Fibroblast of mammary gland (primary cell): ENCODE measurements around the gene B4GALT5.

Experiments
- DNase-seq: peaks from one replicate; pipeline ENCODE4 v3.0.0-alpha.2; 2010; ENCODE audit warnings: low read depth
- H3K4me3 ChIP-seq: 2 replicates; pipeline ENCODE4 v1.5.1; 2011; ENCODE audit warnings: low read depth, mild to moderate bottlenecking, low read length, moderate library complexity; ENCODE audit not compliant: control insufficient read depth
- CTCF ChIP-seq: conservative IDR thresholded peaks from 2 replicates; pipeline ENCODE4 v1.5.1; 2011; ENCODE audit warnings: low read depth, low read length, inconsistent platforms; ENCODE audit not compliant: control insufficient read depth, insufficient read depth

The B4GALT5 gene

GRCh38 chr20:49694450-49695071 is 19.1 kb downstream of the B4GALT5 start:
- no peak for DNase-seq
- no peak overlapping the region for H3K4me3 ChIP-seq
- TF ChIP-seq CTCF = no peak

GRCh38 chr20:49693435-49694171 is 20.1 kb downstream of the B4GALT5 start:
- no peak for DNase-seq
- H3K4me3 ChIP-seq = no peak overlapping the region
- no peak for TF ChIP-seq CTCF

- no peak overlapping the region for H3K4me3 ChIP-seq
- no peak for DNase-seq
- no peak for TF ChIP-seq CTCF
Measured at GRCh38 chr20:49692941-49693340, 20.7 kb downstream of the B4GALT5 start.

- no peak for TF ChIP-seq CTCF
- no peak overlapping the region for H3K4me3 ChIP-seq
- DNase-seq = no peak
Measured at GRCh38 chr20:49691818-49692568, 21.7 kb downstream of the B4GALT5 start.

GRCh38 chr20:49690899-49691620 is 22.6 kb downstream of the B4GALT5 start:
- peak; percentile 67 for DNase-seq
- H3K4me3 ChIP-seq = no peak overlapping the region
- no peak for TF ChIP-seq CTCF
